HepG2 (cell line): ENCODE results near the gene MTMR3. TPM values are rescaled to one million over a fixed set of nuclear protein-coding genes. Genes with fewer than 3 reads are reported as not detected.
A peak's percentile ranks its signal among the peaks of the same experiment; 100 is the strongest.

ENCODE experiments used
- ATAC-seq: fragments of 200-7000 bp; cut with Tn5 transposase; 3 replicates; pipeline ENCODE4 v1.9.1; 2020; ENCODE audit warnings: mild to moderate bottlenecking, moderate library complexity
- BruUV-seq: library from RNA; stranded (reverse); fragments of 400-500 nt; replicated peaks from 2 replicates; lab custom pipeline; 2021; lab: Mats Ljungman, UMichigan
- CTCF ChIA-PET: fragments of 300-600 bp; formaldehyde crosslinking; extraction: SDS; loops from one replicate; lab custom pipeline; 2021; ENCODE audit warnings: low total read pairs, inconsistent platforms, low intra/inter-chr PET ratio; lab: Yijun Ruan, JAX
- POLR2A ChIA-PET: fragments of 350-600 bp; sonication (Branson Sonifier 250); formaldehyde crosslinking; loops from one replicate; lab custom pipeline; 2020; ENCODE audit warnings: antibody characterized with exemption, inconsistent platforms; lab: Yijun Ruan, JAX
- DNase-seq: peaks from one replicate; pipeline ENCODE4 v3.0.0-alpha.2; 2015; ENCODE audit warnings: low spot score
- FAIRE-seq: peaks from 3 replicates; lab custom pipeline; 2011; peaks lifted over from hg19 to GRCh38; lab: Jason Lieb, UNC
- H2AFZ ChIP-seq: one replicate; pipeline ENCODE4 v1.6.1; 2011; ENCODE audit warnings: low read length, inconsistent platforms
- H3K27ac ChIP-seq: fragments of 300-600 bp; 3 replicates; pipeline ENCODE4 v1.8.0; 2011; ENCODE audit warnings: mixed run types, mild to moderate bottlenecking, mixed read lengths, low read length, inconsistent platforms; ENCODE audit not compliant: insufficient read depth; ENCODE audit errors: extremely low read length
- H3K27me3 ChIP-seq, 2 experiments: fragments of 200-600 bp in 1 of 2; 2 replicates in 1 of 2; 3 replicates in 1 of 2; pipeline versions ENCODE4 v1.6.0 to v1.8.0; 2011; ENCODE audit warnings: low read length in 2 of 2, mild to moderate bottlenecking in 2 of 2, moderate library complexity in 2 of 2, inconsistent platforms in 1 of 2; ENCODE audit not compliant: insufficient read depth in 2 of 2, control insufficient read depth in 1 of 2
- H3K36me3 ChIP-seq, 2 experiments: fragments of 200-600 bp in 1 of 2; replicated peaks in 1 of 2; 2 replicates in 1 of 2; 3 replicates in 1 of 2; pipeline versions ENCODE4 v1.5.1 to v1.8.0; 2011; ENCODE audit warnings: low read length in 2 of 2, inconsistent platforms in 1 of 2; ENCODE audit not compliant: insufficient read depth in 2 of 2, control insufficient read depth in 1 of 2
- H3K4me1 ChIP-seq: 2 replicates; pipeline ENCODE4 v1.5.1; 2012; ENCODE audit warnings: low read length, inconsistent platforms; ENCODE audit not compliant: insufficient read depth
- H3K4me2 ChIP-seq: 2 replicates; pipeline ENCODE4 v1.6.0; 2011; ENCODE audit warnings: low read depth, low read length, inconsistent platforms
- H3K4me3 ChIP-seq, 3 experiments: fragments of 200-600 bp in 1 of 3; sonication (generic), shearing (Covaris generic) in 1 of 3; replicated peaks in 1 of 3; 2 replicates each; pipeline ENCODE4 v1.5.1; 2011 to 2016; ENCODE audit warnings: low read length in 3 of 3, inconsistent platforms in 2 of 3, low read depth in 2 of 3, mild to moderate bottlenecking in 2 of 3, control low read depth in 1 of 3, mixed read lengths in 1 of 3; ENCODE audit not compliant: insufficient read depth in 1 of 3
- H3K79me2 ChIP-seq: one replicate; pipeline ENCODE4 v1.6.1; 2011; ENCODE audit warnings: low read length, inconsistent platforms; ENCODE audit not compliant: insufficient read depth
- H3K9ac ChIP-seq: 2 replicates; pipeline ENCODE4 v1.6.0; 2011; ENCODE audit warnings: mild to moderate bottlenecking, low read depth, low read length, inconsistent platforms; ENCODE audit not compliant: insufficient read depth
- H3K9me3 ChIP-seq: 2 replicates; pipeline ENCODE4 v1.5.1; 2012; ENCODE audit warnings: mild to moderate bottlenecking, low read length
- H4K20me1 ChIP-seq: 2 replicates; pipeline ENCODE4 v1.6.0; 2011; ENCODE audit warnings: inconsistent platforms, mild to moderate bottlenecking, low read length, moderate library complexity; ENCODE audit not compliant: insufficient read depth
- ARID2 ChIP-seq: sonication (generic); formaldehyde crosslinking; IDR thresholded peaks from 2 replicates; pipeline ENCODE4 v1.8.1; 2022; ENCODE audit warnings: mild to moderate bottlenecking, missing genetic modification reagents, borderline replicate concordance
- CEBPB ChIP-seq: IDR thresholded peaks from 2 replicates; pipeline ENCODE4 v1.6.1; 2011; ENCODE audit warnings: low read depth, low read length, improper control_type of control experiment, borderline replicate concordance
- CEBPG ChIP-seq: IDR thresholded peaks from 2 replicates; pipeline ENCODE4 v1.6.1; 2016
- CERS6 ChIP-seq: sonication (generic); formaldehyde crosslinking; IDR thresholded peaks from 2 replicates; pipeline ENCODE4 v1.5.0; 2020; ENCODE audit warnings: missing genetic modification reagents
- ZNF224 ChIP-seq: sonication (generic); formaldehyde crosslinking; IDR thresholded peaks from 2 replicates; pipeline ENCODE4 v1.5.0; 2020; ENCODE audit warnings: mild to moderate bottlenecking, missing genetic modification reagents
- ZNF747 ChIP-seq: sonication (generic); formaldehyde crosslinking; IDR thresholded peaks from 2 replicates; pipeline ENCODE4 v1.8.1; 2023; ENCODE audit warnings: missing genetic modification reagents, mild to moderate bottlenecking, borderline replicate concordance
- ZSCAN20 ChIP-seq: sonication (generic); formaldehyde crosslinking; IDR thresholded peaks from 2 replicates; pipeline ENCODE4 v1.4.0; 2020; ENCODE audit warnings: missing genetic modification reagents, mild to moderate bottlenecking, borderline replicate concordance
- WGBS: methylation state at CpG from one replicate; pipeline ENCODE4 v1.1.6; 2017; ENCODE audit warnings: low lambda C conversion rate; 5-methylcytosine and 5-hydroxymethylcytosine counted together
- in situ Hi-C: cut with HindIII; loops from 2 replicates; pipeline ENCODE4 v1.10.0; 2017; ENCODE audit warnings: low pct_unique_long_range_greater_than_20kb; ENCODE audit not compliant: extremely low pct_ligation_motif_present
- intact Hi-C: fragments of 100-400 bp; cut with micrococcal nuclease; formaldehyde crosslinking; loops from one replicate; pipeline ENCODE4 v1.10.0; 2022; ENCODE audit not compliant: unreplicated experiment
- polyA plus RNA-seq, 8 experiments: library from polyadenylated mRNA; depleted of rRNA in 3 of 8; stranded (reverse) in 7 of 8; unstranded in 1 of 8; fragments of >200 nt; fragmentation: Illumina TruSeq in 4 of 8; extraction: Trizol in 4 of 8; gene quantifications; 2 replicates each; pipeline versions ENCODE4 v1.2.1 to v1.2.3, GENCODE V29; 2011 to 2016; ENCODE audit warnings: low read depth in 4 of 8, missing spikeins in 1 of 8, mixed read lengths in 1 of 8; ENCODE audit not compliant: insufficient read depth in 1 of 8
- total RNA-seq, 5 experiments: library from RNA; depleted of rRNA; stranded (reverse); fragments of >200 nt; fragmentation: Illumina TruSeq; extraction: Trizol; gene quantifications; 2 replicates each; pipeline ENCODE4 v1.2.3, GENCODE V29; 2016; ENCODE audit warnings: low read depth in 1 of 5
- TF ChIP-seq, protein P1 (sequence below): sonication (generic); formaldehyde crosslinking; conservative IDR thresholded peaks from 2 replicates; pipeline ENCODE4 v1.4.0; 2020; ENCODE audit warnings: mild to moderate bottlenecking, missing genetic modification reagents, moderate library complexity
- TF ChIP-seq, protein P2 (sequence below): sonication (generic); formaldehyde crosslinking; IDR thresholded peaks from 2 replicates; pipeline ENCODE4 v1.9.0; 2021; ENCODE audit warnings: missing genetic modification reagents, mild to moderate bottlenecking, borderline replicate concordance
- TF ChIP-seq, protein P3 (sequence below): sonication (generic); formaldehyde crosslinking; IDR thresholded peaks from 2 replicates; pipeline ENCODE4 v1.4.0; 2020; ENCODE audit warnings: missing genetic modification reagents

MTMR3 gene
- total and polyA plus RNA-seq, 2 of the 13 experiments (the other 11 are each of a cell fraction or from before 2014, with no cell fraction given) = 12.6 to 24.8 TPM

- no peak for FAIRE-seq
- H3K4me1 ChIP-seq = peaks cover 15% of the 10 kb centered on the region
- H3K4me2 ChIP-seq = no peak overlapping the region
- in situ Hi-C loops = no loop called here
- peaks cover 0 to 19% of the 10 kb centered on the region in 2 experiments; a peak in 4 of 5 replicates for H3K36me3 ChIP-seq
- ChIA-PET CTCF (no interaction called here), POLR2A (no interaction called here)
- H3K27me3 ChIP-seq = no peaks in the 10 kb centered on the region
- no peak overlapping the region for H3K9ac ChIP-seq
- ATAC-seq = no peak
- H3K27ac ChIP-seq = no peak overlapping the region
- intact Hi-C loops = no loop called here
- no peaks in the 10 kb centered on the region for H3K9me3 ChIP-seq
- WGBS = 96% methylated on average over 2 of the region's 2 CpGs
- no TSS peak for BruUV-seq
- no peaks in the 10 kb centered on the region for H4K20me1 ChIP-seq
- TF ChIP-seq ZNF747 (CRISPR knock-in tag) (no peak), ARID2 (CRISPR knock-in tag) (no peak), CEBPB (peak; percentile 77), CEBPG (CRISPR knock-in tag) (0 out of 2 replicates have a peak, but pooled peaks have one; percentile 28), ZNF224 (CRISPR knock-in tag) (no peak), CERS6 (CRISPR knock-in tag) (no peak), ZSCAN20 (CRISPR knock-in tag) (no peak)
- no peak overlapping the region for H3K4me3 ChIP-seq
- no peak overlapping the region for H2AFZ ChIP-seq
- no peaks in the 10 kb centered on the region for H3K79me2 ChIP-seq
- no peak for DNase-seq
Observed at GRCh38 chr22:29988719-29989118, 105.7 kb downstream of the MTMR3 start.

DNA sequence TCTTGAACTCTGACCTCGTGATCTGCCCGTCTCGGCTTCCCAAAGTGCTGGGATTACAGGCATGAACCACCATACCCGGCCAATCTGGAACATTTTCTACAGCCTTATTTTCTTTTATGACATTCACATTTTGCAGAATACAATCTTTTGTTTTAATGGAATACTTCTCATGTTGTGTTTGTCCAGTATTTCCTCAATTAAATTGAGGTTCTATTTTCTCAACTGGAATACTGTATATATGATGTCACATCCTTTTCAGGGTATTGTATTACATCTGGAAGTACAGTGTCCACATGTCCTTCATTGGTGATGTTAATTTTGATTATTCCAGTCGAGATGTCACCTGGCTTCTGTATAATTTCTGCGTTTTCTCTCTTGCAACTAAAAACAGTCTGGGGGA is 106.5 kb downstream of the MTMR3 start:
- no peak overlapping the region for H3K4me2 ChIP-seq
- H3K9ac ChIP-seq = no peak overlapping the region
- ChIA-PET POLR2A (no interaction called here), CTCF (no interaction called here)
- no peaks in the 10 kb centered on the region for H3K27me3 ChIP-seq
- H3K4me3 ChIP-seq = no peak overlapping the region
- WGBS = 98% methylated on average over 6 of the region's 6 CpGs
- DNase-seq = no peak
- no peaks in the 10 kb centered on the region for H3K9me3 ChIP-seq
- no peaks in the 10 kb centered on the region for H4K20me1 ChIP-seq
- intact Hi-C loops = no loop called here
- no peaks in the 10 kb centered on the region for H3K79me2 ChIP-seq
- no peak for ATAC-seq
- H3K4me1 ChIP-seq = peaks cover 22% of the 10 kb centered on the region
- BruUV-seq = no TSS peak
- FAIRE-seq = no peak
- peaks cover 0 to 15% of the 10 kb centered on the region in 2 experiments; a peak in 4 of 5 replicates for H3K36me3 ChIP-seq
- in situ Hi-C loops = no loop called here
- no peak overlapping the region for H3K27ac ChIP-seq
- no peak overlapping the region for H2AFZ ChIP-seq
- TF ChIP-seq, protein P1, sequence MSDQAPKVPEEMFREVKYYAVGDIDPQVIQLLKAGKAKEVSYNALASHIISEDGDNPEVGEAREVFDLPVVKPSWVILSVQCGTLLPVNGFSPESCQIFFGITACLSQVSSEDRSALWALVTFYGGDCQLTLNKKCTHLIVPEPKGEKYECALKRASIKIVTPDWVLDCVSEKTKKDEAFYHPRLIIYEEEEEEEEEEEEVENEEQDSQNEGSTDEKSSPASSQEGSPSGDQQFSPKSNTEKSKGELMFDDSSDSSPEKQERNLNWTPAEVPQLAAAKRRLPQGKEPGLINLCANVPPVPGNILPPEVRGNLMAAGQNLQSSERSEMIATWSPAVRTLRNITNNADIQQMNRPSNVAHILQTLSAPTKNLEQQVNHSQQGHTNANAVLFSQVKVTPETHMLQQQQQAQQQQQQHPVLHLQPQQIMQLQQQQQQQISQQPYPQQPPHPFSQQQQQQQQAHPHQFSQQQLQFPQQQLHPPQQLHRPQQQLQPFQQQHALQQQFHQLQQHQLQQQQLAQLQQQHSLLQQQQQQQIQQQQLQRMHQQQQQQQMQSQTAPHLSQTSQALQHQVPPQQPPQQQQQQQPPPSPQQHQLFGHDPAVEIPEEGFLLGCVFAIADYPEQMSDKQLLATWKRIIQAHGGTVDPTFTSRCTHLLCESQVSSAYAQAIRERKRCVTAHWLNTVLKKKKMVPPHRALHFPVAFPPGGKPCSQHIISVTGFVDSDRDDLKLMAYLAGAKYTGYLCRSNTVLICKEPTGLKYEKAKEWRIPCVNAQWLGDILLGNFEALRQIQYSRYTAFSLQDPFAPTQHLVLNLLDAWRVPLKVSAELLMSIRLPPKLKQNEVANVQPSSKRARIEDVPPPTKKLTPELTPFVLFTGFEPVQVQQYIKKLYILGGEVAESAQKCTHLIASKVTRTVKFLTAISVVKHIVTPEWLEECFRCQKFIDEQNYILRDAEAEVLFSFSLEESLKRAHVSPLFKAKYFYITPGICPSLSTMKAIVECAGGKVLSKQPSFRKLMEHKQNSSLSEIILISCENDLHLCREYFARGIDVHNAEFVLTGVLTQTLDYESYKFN = no peak
- TF ChIP-seq, protein P2, sequence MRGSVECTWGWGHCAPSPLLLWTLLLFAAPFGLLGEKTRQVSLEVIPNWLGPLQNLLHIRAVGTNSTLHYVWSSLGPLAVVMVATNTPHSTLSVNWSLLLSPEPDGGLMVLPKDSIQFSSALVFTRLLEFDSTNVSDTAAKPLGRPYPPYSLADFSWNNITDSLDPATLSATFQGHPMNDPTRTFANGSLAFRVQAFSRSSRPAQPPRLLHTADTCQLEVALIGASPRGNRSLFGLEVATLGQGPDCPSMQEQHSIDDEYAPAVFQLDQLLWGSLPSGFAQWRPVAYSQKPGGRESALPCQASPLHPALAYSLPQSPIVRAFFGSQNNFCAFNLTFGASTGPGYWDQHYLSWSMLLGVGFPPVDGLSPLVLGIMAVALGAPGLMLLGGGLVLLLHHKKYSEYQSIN = no peak
- TF ChIP-seq, protein P3, sequence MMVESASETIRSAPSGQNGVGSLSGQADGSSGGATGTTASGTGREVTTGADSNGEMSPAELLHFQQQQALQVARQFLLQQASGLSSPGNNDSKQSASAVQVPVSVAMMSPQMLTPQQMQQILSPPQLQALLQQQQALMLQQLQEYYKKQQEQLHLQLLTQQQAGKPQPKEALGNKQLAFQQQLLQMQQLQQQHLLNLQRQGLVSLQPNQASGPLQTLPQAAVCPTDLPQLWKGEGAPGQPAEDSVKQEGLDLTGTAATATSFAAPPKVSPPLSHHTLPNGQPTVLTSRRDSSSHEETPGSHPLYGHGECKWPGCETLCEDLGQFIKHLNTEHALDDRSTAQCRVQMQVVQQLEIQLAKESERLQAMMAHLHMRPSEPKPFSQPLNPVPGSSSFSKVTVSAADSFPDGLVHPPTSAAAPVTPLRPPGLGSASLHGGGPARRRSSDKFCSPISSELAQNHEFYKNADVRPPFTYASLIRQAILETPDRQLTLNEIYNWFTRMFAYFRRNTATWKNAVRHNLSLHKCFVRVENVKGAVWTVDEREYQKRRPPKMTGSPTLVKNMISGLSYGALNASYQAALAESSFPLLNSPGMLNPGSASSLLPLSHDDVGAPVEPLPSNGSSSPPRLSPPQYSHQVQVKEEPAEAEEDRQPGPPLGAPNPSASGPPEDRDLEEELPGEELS (CRISPR knock-in tag) = no peak
